K562 (cell line): ENCODE results near the gene ATF3. TPM values are rescaled to one million over a fixed set of nuclear protein-coding genes. Genes with fewer than 3 reads are reported as not detected.

Source experiments
- CBFB ChIP-seq: sonication (generic); formaldehyde crosslinking; IDR thresholded peaks from 2 replicates; pipeline ENCODE4 v1.4.0; 2020; ENCODE audit warnings: mild to moderate bottlenecking, missing genetic modification reagents
- CEBPB ChIP-seq: fragments of 450-650 bp; IDR thresholded peaks from 2 replicates; pipeline ENCODE4 v1.6.1; 2016; ENCODE audit warnings: missing genetic modification characterization, missing compliant biosample characterization
- CTBP1 ChIP-seq: fragments of 450-650 bp; IDR thresholded peaks from 2 replicates; pipeline ENCODE4 v1.6.1; 2016; ENCODE audit warnings: borderline replicate concordance
- GATA2 ChIP-seq: sonication (generic); formaldehyde crosslinking; IDR thresholded peaks from 2 replicates; pipeline ENCODE4 v1.4.0; 2020; ENCODE audit warnings: mild to moderate bottlenecking, missing genetic modification reagents
- IRF2 ChIP-seq: sonication (generic); formaldehyde crosslinking; IDR thresholded peaks from 2 replicates; pipeline ENCODE4 v1.8.1; 2022; ENCODE audit warnings: mild to moderate bottlenecking, missing genetic modification reagents
- PCBP1 ChIP-seq: fragments of 200-400 bp; formaldehyde crosslinking; IDR thresholded peaks from 2 replicates; pipeline ENCODE4 v1.6.1; 2018; ENCODE audit warnings: mild to moderate bottlenecking, low read depth, low read length; ENCODE audit not compliant: poor library complexity, severe bottlenecking
- RAD51 ChIP-seq: fragments of 450-650 bp; IDR thresholded peaks from 2 replicates; pipeline ENCODE4 v1.7.1; 2016; ENCODE audit warnings: low read depth, mild to moderate bottlenecking, borderline replicate concordance
- SIRT6 ChIP-seq: IDR thresholded peaks from one replicate; pipeline ENCODE4 v1.6.1; 2012; ENCODE audit warnings: low read depth, mild to moderate bottlenecking, control low read depth, inconsistent platforms, low read length, moderate library complexity
- SRSF9 ChIP-seq: fragments of 200-400 bp; formaldehyde crosslinking; IDR thresholded peaks from 2 replicates; pipeline ENCODE4 v1.6.1; 2017; ENCODE audit warnings: low read depth, low read length, borderline replicate concordance
- TAF1 ChIP-seq: IDR thresholded peaks from 2 replicates; pipeline ENCODE4 v1.6.1; 2011; ENCODE audit warnings: mild to moderate bottlenecking, low read length, moderate library complexity; ENCODE audit not compliant: insufficient read depth, control insufficient read depth, severe bottlenecking; ENCODE audit errors: extremely low read depth
- TAF7 ChIP-seq: fragments of 450-650 bp; IDR thresholded peaks from 2 replicates; pipeline ENCODE4 v1.6.1; 2016; ENCODE audit warnings: missing genetic modification characterization, missing compliant biosample characterization
- TEAD1 ChIP-seq, 2 experiments: fragments of 450-650 bp in 1 of 2; sonication (generic) in 1 of 2; formaldehyde crosslinking; IDR thresholded peaks; 2 replicates each; pipeline versions ENCODE4 v1.4.0 to v1.8.0; 2020 to 2022; ENCODE audit warnings: mild to moderate bottlenecking in 2 of 2, missing genetic modification reagents in 1 of 2
- TRIM24 ChIP-seq, 2 experiments: fragments of 450-650 bp; IDR thresholded peaks; 2 replicates each; pipeline ENCODE4 v1.6.1; 2016
- ZNF146 ChIP-seq: IDR thresholded peaks from one replicate; pipeline ENCODE4 v1.6.1; 2018; ENCODE audit warnings: missing compliant biosample characterization; ENCODE audit not compliant: unreplicated experiment
- ZNF717 ChIP-seq: fragments of 250-450 bp; sonication (Bioruptor Pico); IDR thresholded peaks from 2 replicates; pipeline ENCODE4 v1.5.0; 2021
- polyA plus RNA-seq, 8 experiments: library from polyadenylated mRNA; depleted of rRNA in 4 of 8; stranded (reverse) in 5 of 8; unstranded in 3 of 8; fragments of >200 nt; fragmentation: Nextera tagmentation in 2 of 8; fragmentation: Illumina TruSeq in 1 of 8; extraction: Ambion mirVana in 2 of 8; extraction: Trizol in 1 of 8; gene quantifications; 2 replicates each; pipeline versions ENCODE4 v1.2.1 to v1.2.3, GENCODE V29; 2011 to 2014; ENCODE audit warnings: inconsistent platforms in 1 of 8, missing spikeins in 1 of 8
- total RNA-seq, 7 experiments: library from RNA; depleted of rRNA in 6 of 7; stranded (reverse); fragments of >200 nt in 6 of 7; fragmentation: Illumina TruSeq in 2 of 7; extraction: Trizol in 2 of 7; gene quantifications; 2 replicates each; pipeline versions ENCODE4 v1.2.1 to v1.2.3, GENCODE V29; 2011 to 2021; ENCODE audit warnings: low replicate concordance in 1 of 7
- TF ChIP-seq, protein P1 (sequence below): fragments of 200-800 bp; sonication (Bioruptor generic); IDR thresholded peaks from 2 replicates; pipeline ENCODE4 v1.6.1; 2016; ENCODE audit warnings: missing genetic modification characterization, missing compliant biosample characterization
- TF ChIP-seq, protein P2 (sequence below): sonication (generic); formaldehyde crosslinking; IDR thresholded peaks from 2 replicates; pipeline ENCODE4 v1.8.1; 2023; ENCODE audit warnings: mild to moderate bottlenecking, missing genetic modification reagents, moderate library complexity
- TF ChIP-seq, protein P3 (sequence below): fragments of 250-450 bp; sonication (Bioruptor Pico); IDR thresholded peaks from 2 replicates; pipeline ENCODE4 v1.5.0; 2022; ENCODE audit warnings: mild to moderate bottlenecking
- TF ChIP-seq, protein P4 (sequence below): fragments of 450-650 bp; IDR thresholded peaks from 2 replicates; pipeline ENCODE4 v1.6.1; 2014; ENCODE audit warnings: low read depth, mild to moderate bottlenecking, moderate library complexity, borderline replicate concordance

The ATF3 gene
- total and polyA plus RNA-seq, 9 of the 15 experiments (the other 6 are each of a cell fraction or from before 2014, with no cell fraction given) = 3.5 to 28.2 (median 19.8) TPM

DNA sequence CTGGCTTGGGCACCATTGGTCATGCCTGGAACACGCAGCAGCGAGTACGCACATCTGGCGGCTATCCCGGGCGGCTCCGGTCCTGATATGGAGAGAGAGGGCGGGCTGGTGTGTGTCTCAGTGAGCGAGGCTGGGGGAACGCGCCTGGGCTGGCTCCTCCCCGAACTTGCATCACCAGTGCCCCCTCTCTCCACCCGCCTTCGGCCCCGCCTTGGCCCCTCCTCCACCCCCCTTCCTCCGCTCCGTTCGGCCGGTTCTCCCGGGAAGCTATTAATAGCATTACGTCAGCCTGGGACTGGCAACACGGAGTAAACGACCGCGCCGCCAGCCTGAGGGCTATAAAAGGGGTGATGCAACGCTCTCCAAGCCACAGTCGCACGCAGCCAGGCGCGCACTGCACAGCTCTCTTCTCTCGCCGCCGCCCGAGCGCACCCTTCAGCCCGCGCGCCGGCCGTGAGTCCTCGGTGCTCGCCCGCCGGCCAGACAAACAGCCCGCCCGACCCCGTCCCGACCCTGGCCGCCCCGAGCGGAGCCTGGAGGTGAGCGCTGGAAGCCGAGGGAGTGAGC is at the start of gene ATF3 (continued):
- TF ChIP-seq, protein P1, sequence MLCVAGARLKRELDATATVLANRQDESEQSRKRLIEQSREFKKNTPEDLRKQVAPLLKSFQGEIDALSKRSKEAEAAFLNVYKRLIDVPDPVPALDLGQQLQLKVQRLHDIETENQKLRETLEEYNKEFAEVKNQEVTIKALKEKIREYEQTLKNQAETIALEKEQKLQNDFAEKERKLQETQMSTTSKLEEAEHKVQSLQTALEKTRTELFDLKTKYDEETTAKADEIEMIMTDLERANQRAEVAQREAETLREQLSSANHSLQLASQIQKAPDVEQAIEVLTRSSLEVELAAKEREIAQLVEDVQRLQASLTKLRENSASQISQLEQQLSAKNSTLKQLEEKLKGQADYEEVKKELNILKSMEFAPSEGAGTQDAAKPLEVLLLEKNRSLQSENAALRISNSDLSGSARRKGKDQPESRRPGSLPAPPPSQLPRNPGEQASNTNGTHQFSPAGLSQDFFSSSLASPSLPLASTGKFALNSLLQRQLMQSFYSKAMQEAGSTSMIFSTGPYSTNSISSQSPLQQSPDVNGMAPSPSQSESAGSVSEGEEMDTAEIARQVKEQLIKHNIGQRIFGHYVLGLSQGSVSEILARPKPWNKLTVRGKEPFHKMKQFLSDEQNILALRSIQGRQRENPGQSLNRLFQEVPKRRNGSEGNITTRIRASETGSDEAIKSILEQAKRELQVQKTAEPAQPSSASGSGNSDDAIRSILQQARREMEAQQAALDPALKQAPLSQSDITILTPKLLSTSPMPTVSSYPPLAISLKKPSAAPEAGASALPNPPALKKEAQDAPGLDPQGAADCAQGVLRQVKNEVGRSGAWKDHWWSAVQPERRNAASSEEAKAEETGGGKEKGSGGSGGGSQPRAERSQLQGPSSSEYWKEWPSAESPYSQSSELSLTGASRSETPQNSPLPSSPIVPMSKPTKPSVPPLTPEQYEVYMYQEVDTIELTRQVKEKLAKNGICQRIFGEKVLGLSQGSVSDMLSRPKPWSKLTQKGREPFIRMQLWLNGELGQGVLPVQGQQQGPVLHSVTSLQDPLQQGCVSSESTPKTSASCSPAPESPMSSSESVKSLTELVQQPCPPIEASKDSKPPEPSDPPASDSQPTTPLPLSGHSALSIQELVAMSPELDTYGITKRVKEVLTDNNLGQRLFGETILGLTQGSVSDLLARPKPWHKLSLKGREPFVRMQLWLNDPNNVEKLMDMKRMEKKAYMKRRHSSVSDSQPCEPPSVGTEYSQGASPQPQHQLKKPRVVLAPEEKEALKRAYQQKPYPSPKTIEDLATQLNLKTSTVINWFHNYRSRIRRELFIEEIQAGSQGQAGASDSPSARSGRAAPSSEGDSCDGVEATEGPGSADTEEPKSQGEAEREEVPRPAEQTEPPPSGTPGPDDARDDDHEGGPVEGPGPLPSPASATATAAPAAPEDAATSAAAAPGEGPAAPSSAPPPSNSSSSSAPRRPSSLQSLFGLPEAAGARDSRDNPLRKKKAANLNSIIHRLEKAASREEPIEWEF (CRISPR knock-in tag) = no peak
- TF ChIP-seq TAF7 (peak; percentile 91), TAF1 (peak; percentile 99), CTBP1 (peak; percentile 97), TEAD1 (CRISPR knock-in tag; IDR thresholded peaks at IDR 0.05) (peak; percentile 24 to 90; a peak in 1 of 4 replicates), SRSF9 (no peak), CEBPB (tag) (peak; percentile 100), SIRT6 (no peak), TRIM24 (IDR thresholded peaks at IDR 0.05) (peak; percentile 72 to 78; a peak in 2 of 4 replicates), CBFB (CRISPR knock-in tag) (peak; percentile 61; the same call in 1 of the 2 replicates), ZNF146 (CRISPR knock-in tag) (no peak), GATA2 (CRISPR knock-in tag) (no peak), PCBP1 (peak; percentile 95), ZNF717 (CRISPR knock-in tag) (no peak), IRF2 (CRISPR knock-in tag) (no peak; the same call in 1 of the 2 replicates), RAD51 (no peak; the same call in 1 of the 2 replicates)
- TF ChIP-seq, protein P2, sequence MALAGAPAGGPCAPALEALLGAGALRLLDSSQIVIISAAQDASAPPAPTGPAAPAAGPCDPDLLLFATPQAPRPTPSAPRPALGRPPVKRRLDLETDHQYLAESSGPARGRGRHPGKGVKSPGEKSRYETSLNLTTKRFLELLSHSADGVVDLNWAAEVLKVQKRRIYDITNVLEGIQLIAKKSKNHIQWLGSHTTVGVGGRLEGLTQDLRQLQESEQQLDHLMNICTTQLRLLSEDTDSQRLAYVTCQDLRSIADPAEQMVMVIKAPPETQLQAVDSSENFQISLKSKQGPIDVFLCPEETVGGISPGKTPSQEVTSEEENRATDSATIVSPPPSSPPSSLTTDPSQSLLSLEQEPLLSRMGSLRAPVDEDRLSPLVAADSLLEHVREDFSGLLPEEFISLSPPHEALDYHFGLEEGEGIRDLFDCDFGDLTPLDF (CRISPR knock-in tag) = peak; percentile 90
- TF ChIP-seq, protein P3, sequence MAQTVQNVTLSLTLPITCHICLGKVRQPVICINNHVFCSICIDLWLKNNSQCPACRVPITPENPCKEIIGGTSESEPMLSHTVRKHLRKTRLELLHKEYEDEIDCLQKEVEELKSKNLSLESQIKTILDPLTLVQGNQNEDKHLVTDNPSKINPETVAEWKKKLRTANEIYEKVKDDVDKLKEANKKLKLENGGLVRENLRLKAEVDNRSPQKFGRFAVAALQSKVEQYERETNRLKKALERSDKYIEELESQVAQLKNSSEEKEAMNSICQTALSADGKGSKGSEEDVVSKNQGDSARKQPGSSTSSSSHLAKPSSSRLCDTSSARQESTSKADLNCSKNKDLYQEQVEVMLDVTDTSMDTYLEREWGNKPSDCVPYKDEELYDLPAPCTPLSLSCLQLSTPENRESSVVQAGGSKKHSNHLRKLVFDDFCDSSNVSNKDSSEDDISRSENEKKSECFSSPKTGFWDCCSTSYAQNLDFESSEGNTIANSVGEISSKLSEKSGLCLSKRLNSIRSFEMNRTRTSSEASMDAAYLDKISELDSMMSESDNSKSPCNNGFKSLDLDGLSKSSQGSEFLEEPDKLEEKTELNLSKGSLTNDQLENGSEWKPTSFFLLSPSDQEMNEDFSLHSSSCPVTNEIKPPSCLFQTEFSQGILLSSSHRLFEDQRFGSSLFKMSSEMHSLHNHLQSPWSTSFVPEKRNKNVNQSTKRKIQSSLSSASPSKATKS = no peak
- TF ChIP-seq, protein P4, sequence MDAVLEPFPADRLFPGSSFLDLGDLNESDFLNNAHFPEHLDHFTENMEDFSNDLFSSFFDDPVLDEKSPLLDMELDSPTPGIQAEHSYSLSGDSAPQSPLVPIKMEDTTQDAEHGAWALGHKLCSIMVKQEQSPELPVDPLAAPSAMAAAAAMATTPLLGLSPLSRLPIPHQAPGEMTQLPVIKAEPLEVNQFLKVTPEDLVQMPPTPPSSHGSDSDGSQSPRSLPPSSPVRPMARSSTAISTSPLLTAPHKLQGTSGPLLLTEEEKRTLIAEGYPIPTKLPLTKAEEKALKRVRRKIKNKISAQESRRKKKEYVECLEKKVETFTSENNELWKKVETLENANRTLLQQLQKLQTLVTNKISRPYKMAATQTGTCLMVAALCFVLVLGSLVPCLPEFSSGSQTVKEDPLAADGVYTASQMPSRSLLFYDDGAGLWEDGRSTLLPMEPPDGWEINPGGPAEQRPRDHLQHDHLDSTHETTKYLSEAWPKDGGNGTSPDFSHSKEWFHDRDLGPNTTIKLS = no peak
